GM12878 (cell line): ENCODE measurements around the gene OPCML. TPM values are rescaled to one million over a fixed set of nuclear protein-coding genes. Genes with fewer than 3 reads are reported as not detected.

Experiments used
- ATAC-seq: fragments of 200-7000 bp; cut with Tn5 transposase; 3 replicates; pipeline ENCODE4 v1.9.1; 2020; ENCODE audit warnings: mild to moderate bottlenecking, moderate library complexity
- BruUV-seq: library from RNA; stranded (reverse); fragments of 400-500 nt; replicated peaks from 2 replicates; lab custom pipeline; 2021; lab: Mats Ljungman, UMichigan
- CTCF ChIA-PET: fragments of 300-600 bp; sonication (Branson Sonifier 250); formaldehyde crosslinking; extraction: SDS; loops from one replicate; lab custom pipeline; 2021; ENCODE audit warnings: inconsistent platforms; lab: Yijun Ruan, JAX
- POLR2A ChIA-PET: fragments of 350-600 bp; formaldehyde crosslinking; extraction: SDS; loops from one replicate; lab custom pipeline; 2021; ENCODE audit warnings: inconsistent platforms; lab: Charles Lee
- RAD21 ChIA-PET: fragments of 300-600 bp; sonication (Branson Sonifier 250); formaldehyde crosslinking; loops from one replicate; lab custom pipeline; 2023; ENCODE audit warnings: antibody characterized with exemption; ENCODE audit not compliant: unreplicated experiment; lab: Charles Lee
- SMC1A ChIA-PET: fragments of 300-600 bp; sonication (Branson Sonifier 250); formaldehyde crosslinking; loops from one replicate; lab custom pipeline; 2023; ENCODE audit not compliant: unreplicated experiment, uncharacterized antibody; lab: Charles Lee
- DNase-seq: peaks from one replicate; pipeline ENCODE4 v3.0.0-alpha.2; 2011; ENCODE audit warnings: low read depth, low spot score
- FAIRE-seq: peaks from 3 replicates; lab custom pipeline; 2011; peaks lifted over from hg19 to GRCh38; lab: Jason Lieb, UNC
- H2AFZ ChIP-seq: 2 replicates; pipeline ENCODE4 v1.6.0; 2011; ENCODE audit warnings: low read depth, low read length, control low read depth; ENCODE audit not compliant: control insufficient read depth
- H3K27ac ChIP-seq: 2 replicates; pipeline ENCODE4 v1.5.1; 2011; ENCODE audit warnings: control low read depth; ENCODE audit not compliant: control insufficient read depth, insufficient read depth
- H3K27me3 ChIP-seq, 2 experiments: replicated peaks in 1 of 2; 2 replicates each; pipeline versions ENCODE4 v1.6.0 to v1.6.1; 2011; ENCODE audit warnings: low read length in 1 of 2; ENCODE audit not compliant: control insufficient read depth in 2 of 2, insufficient read depth in 2 of 2
- H3K36me3 ChIP-seq, 2 experiments: 2 replicates each; pipeline ENCODE4 v1.5.1; 2011; ENCODE audit warnings: low read length in 1 of 2; ENCODE audit not compliant: control insufficient read depth in 2 of 2, insufficient read depth in 2 of 2
- H3K4me1 ChIP-seq: 2 replicates; pipeline ENCODE4 v1.6.1; 2011; ENCODE audit warnings: mild to moderate bottlenecking, low read length, moderate library complexity, mixed read lengths; ENCODE audit not compliant: control insufficient read depth, insufficient read depth
- H3K4me2 ChIP-seq: 2 replicates; pipeline ENCODE4 v1.6.0; 2011; ENCODE audit warnings: control low read depth; ENCODE audit not compliant: control insufficient read depth, insufficient read depth
- H3K4me3 ChIP-seq: fragments of 200-600 bp; sonication (generic); 2 replicates; pipeline ENCODE4 v1.5.1; 2016
- H3K79me2 ChIP-seq: 2 replicates; pipeline ENCODE4 v1.6.0; 2011; ENCODE audit warnings: low read length; ENCODE audit not compliant: control insufficient read depth, insufficient read depth
- H3K9ac ChIP-seq: 2 replicates; pipeline ENCODE4 v1.8.0; 2011; ENCODE audit warnings: low read length, control low read depth, mixed read lengths; ENCODE audit not compliant: control insufficient read depth, insufficient read depth
- H3K9me3 ChIP-seq: replicated peaks from 3 replicates; pipeline ENCODE4 v1.5.1; 2011; ENCODE audit warnings: mild to moderate bottlenecking, low read length; ENCODE audit not compliant: control insufficient read depth, insufficient read depth
- H4K20me1 ChIP-seq: 2 replicates; pipeline ENCODE4 v1.6.0; 2011; ENCODE audit not compliant: control insufficient read depth, insufficient read depth
- CREB1 ChIP-seq: IDR thresholded peaks from 2 replicates; pipeline ENCODE4 v1.6.1; 2012; ENCODE audit warnings: low read depth, mild to moderate bottlenecking, inconsistent platforms
- MEF2A ChIP-seq: IDR thresholded peaks from 2 replicates; pipeline ENCODE4 v1.6.1; 2011; ENCODE audit warnings: low read depth, mild to moderate bottlenecking, low read length, moderate library complexity; ENCODE audit not compliant: insufficient read depth
- POLR2AphosphoS2 ChIP-seq: IDR thresholded peaks from 2 replicates; pipeline ENCODE4 v1.6.1; 2011; ENCODE audit warnings: low read depth, mild to moderate bottlenecking, low read length, improper control_type of control experiment, moderate library complexity
- RAD51 ChIP-seq: fragments of 450-650 bp; IDR thresholded peaks from 2 replicates; pipeline ENCODE4 v1.6.1; 2016; ENCODE audit warnings: moderate library complexity, mild to moderate bottlenecking, inconsistent platforms
- RCOR1 ChIP-seq: conservative IDR thresholded peaks from 2 replicates; pipeline ENCODE4 v1.6.1; 2012; ENCODE audit warnings: low read depth, low read length, improper control_type of control experiment
- RFX5 ChIP-seq: IDR thresholded peaks from 2 replicates; pipeline ENCODE4 v1.6.1; 2011; ENCODE audit warnings: low read depth, low read length, improper control_type of control experiment
- SIN3A ChIP-seq: IDR thresholded peaks from 2 replicates; pipeline ENCODE4 v1.6.1; 2012; ENCODE audit warnings: low read depth, low read length, improper control_type of control experiment
- YBX1 ChIP-seq: fragments of 450-650 bp; IDR thresholded peaks from 2 replicates; pipeline ENCODE4 v1.6.1; 2016; ENCODE audit warnings: antibody characterized with exemption
- WGBS: methylation state at CpG from one replicate; pipeline ENCODE4 v1.1.6; 2016; ENCODE audit warnings: low lambda C conversion rate; ENCODE audit not compliant: insufficient replicate concordance, insufficient coverage; ENCODE audit errors: missing lambda C conversion rate; 5-methylcytosine and 5-hydroxymethylcytosine counted together
- in situ Hi-C: fragments of 300-500 bp; cut with MboI; formaldehyde crosslinking; loops from 9 replicates; pipeline ENCODE4 v1.14.3; 2018; ENCODE audit warnings: mixed read lengths
- intact Hi-C: fragments of 100-400 bp; cut with micrococcal nuclease; formaldehyde crosslinking; loops from one replicate; pipeline ENCODE4 v1.14.2; 2022; ENCODE audit not compliant: unreplicated experiment
- polyA plus RNA-seq, 11 experiments: library from polyadenylated mRNA; depleted of rRNA in 4 of 11; unstranded in 6 of 11; stranded (reverse) in 5 of 11; fragments of >200 nt; fragmentation: Nextera tagmentation in 4 of 11; fragmentation: Illumina TruSeq in 1 of 11; extraction: Ambion mirVana in 4 of 11; extraction: Trizol in 1 of 11; gene quantifications; 1 replicate in 1 of 11; 2 replicates in 10 of 11; pipeline versions ENCODE4 v1.2.1 to v1.2.3, GENCODE V29; 2011 to 2016; ENCODE audit warnings: inconsistent platforms in 2 of 11, missing spikeins in 2 of 11, low read depth in 1 of 11
- total RNA-seq, 4 experiments: library from RNA; depleted of rRNA in 3 of 4; stranded (reverse); fragments of >200 nt in 3 of 4; fragmentation: Illumina TruSeq in 1 of 4; extraction: Trizol in 1 of 4; gene quantifications; 2 replicates each; pipeline versions ENCODE4 v1.2.1 to v1.2.3, GENCODE V29; 2013 to 2021
- TF ChIP-seq, protein P1 (sequence below): fragments of 450-650 bp; IDR thresholded peaks from 2 replicates; pipeline ENCODE4 v1.6.1; 2018; ENCODE audit warnings: borderline replicate concordance, mild to moderate bottlenecking; ENCODE audit not compliant: partially characterized antibody
- TF ChIP-seq, protein P2 (sequence below): fragments of 450-650 bp; IDR thresholded peaks from 2 replicates; pipeline ENCODE4 v1.6.1; 2016; ENCODE audit warnings: mild to moderate bottlenecking
- TF ChIP-seq, protein P3 (sequence below): fragments of 450-650 bp; IDR thresholded peaks from 2 replicates; pipeline ENCODE4 v1.6.1; 2016; ENCODE audit warnings: mild to moderate bottlenecking, moderate library complexity, borderline replicate concordance
- TF ChIP-seq, protein P4 (sequence below): fragments of 450-650 bp; IDR thresholded peaks from 2 replicates; pipeline ENCODE4 v1.6.1; 2017; ENCODE audit warnings: mild to moderate bottlenecking, moderate library complexity

OPCML gene
- total and polyA plus RNA-seq, 10 of the 15 experiments (the other 5 are each of a cell fraction or from before 2014, with no cell fraction given), result 0.84 TPM; not detected in 9

DNA sequence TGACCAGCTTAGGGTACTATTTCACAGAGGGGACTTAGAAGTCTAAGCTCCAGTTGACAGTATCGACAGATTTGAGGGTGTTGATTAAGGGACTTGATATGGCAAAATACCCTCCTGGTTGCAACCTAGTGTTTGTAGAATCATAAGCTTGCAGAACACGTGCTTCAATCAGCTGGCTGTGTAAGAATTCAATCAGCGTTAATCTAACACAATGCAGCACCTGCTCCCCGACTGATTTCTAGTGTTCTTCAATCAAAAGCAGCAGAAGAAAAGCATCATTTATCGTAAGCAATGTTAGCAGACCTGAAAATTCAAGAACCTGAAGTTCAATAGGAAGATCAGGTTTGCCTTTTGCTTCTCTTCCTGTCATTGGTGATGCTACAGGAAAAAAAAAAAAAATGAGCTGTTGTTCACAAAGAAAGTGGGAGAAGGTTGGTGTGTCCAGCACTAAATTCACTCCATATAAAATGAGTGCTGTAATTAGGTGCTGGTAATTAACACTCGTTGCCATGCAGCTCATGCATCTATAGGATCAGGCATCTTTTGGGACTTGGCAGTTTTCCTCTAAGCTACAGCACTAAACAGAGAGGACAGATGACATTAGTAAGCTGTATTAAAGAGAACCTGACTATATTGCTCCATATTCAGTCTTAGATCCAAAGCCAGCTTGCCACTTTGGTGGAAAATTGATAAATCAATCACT lies 840.3 kb downstream of the OPCML start:
- Histone ChIP-seq H3K4me2 (no peak overlapping the region), H3K9ac (no peak overlapping the region), H3K27me3 (no peaks in the 10 kb centered on the region), H3K4me1 (no peaks in the 10 kb centered on the region), H3K4me3 (no peak overlapping the region), H2AFZ (no peak overlapping the region), H3K27ac (no peak overlapping the region), H3K36me3 (no peaks in the 10 kb centered on the region), H3K79me2 (no peaks in the 10 kb centered on the region), H4K20me1 (no peaks in the 10 kb centered on the region), H3K9me3 (no peaks in the 10 kb centered on the region)
- 17% methylated on average over 6 of the region's 6 CpGs for WGBS
- SMC1A ChIA-PET, result no interaction called here
- CTCF ChIA-PET, result no interaction called here
- FAIRE-seq, result no peak
- DNase-seq, result no peak
- intact Hi-C loops (no loop called here), in situ Hi-C loops (no loop called here)
- POLR2A ChIA-PET, result no interaction called here
- no TSS peak for BruUV-seq
- RAD21 ChIA-PET, result no interaction called here
- no peak for ATAC-seq
- TF ChIP-seq YBX1 (no peak), MEF2A (no peak), POLR2AphosphoS2 (no peak), RCOR1 (no peak), RAD51 (no peak), SIN3A (no peak), CREB1 (no peak), RFX5 (no peak)
- TF ChIP-seq, protein P1, sequence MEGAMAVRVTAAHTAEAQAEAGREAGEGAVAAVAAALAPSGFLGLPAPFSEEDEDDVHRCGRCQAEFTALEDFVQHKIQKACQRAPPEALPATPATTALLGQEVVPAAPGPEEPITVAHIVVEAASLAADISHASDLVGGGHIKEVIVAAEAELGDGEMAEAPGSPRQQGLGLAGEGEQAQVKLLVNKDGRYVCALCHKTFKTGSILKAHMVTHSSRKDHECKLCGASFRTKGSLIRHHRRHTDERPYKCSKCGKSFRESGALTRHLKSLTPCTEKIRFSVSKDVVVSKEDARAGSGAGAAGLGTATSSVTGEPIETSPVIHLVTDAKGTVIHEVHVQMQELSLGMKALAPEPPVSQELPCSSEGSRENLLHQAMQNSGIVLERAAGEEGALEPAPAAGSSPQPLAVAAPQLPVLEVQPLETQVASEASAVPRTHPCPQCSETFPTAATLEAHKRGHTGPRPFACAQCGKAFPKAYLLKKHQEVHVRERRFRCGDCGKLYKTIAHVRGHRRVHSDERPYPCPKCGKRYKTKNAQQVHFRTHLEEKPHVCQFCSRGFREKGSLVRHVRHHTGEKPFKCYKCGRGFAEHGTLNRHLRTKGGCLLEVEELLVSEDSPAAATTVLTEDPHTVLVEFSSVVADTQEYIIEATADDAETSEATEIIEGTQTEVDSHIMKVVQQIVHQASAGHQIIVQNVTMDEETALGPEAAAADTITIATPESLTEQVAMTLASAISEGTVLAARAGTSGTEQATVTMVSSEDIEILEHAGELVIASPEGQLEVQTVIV, result no peak
- TF ChIP-seq, protein P2, sequence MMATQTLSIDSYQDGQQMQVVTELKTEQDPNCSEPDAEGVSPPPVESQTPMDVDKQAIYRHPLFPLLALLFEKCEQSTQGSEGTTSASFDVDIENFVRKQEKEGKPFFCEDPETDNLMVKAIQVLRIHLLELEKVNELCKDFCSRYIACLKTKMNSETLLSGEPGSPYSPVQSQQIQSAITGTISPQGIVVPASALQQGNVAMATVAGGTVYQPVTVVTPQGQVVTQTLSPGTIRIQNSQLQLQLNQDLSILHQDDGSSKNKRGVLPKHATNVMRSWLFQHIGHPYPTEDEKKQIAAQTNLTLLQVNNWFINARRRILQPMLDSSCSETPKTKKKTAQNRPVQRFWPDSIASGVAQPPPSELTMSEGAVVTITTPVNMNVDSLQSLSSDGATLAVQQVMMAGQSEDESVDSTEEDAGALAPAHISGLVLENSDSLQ, result no peak
- TF ChIP-seq, protein P3, sequence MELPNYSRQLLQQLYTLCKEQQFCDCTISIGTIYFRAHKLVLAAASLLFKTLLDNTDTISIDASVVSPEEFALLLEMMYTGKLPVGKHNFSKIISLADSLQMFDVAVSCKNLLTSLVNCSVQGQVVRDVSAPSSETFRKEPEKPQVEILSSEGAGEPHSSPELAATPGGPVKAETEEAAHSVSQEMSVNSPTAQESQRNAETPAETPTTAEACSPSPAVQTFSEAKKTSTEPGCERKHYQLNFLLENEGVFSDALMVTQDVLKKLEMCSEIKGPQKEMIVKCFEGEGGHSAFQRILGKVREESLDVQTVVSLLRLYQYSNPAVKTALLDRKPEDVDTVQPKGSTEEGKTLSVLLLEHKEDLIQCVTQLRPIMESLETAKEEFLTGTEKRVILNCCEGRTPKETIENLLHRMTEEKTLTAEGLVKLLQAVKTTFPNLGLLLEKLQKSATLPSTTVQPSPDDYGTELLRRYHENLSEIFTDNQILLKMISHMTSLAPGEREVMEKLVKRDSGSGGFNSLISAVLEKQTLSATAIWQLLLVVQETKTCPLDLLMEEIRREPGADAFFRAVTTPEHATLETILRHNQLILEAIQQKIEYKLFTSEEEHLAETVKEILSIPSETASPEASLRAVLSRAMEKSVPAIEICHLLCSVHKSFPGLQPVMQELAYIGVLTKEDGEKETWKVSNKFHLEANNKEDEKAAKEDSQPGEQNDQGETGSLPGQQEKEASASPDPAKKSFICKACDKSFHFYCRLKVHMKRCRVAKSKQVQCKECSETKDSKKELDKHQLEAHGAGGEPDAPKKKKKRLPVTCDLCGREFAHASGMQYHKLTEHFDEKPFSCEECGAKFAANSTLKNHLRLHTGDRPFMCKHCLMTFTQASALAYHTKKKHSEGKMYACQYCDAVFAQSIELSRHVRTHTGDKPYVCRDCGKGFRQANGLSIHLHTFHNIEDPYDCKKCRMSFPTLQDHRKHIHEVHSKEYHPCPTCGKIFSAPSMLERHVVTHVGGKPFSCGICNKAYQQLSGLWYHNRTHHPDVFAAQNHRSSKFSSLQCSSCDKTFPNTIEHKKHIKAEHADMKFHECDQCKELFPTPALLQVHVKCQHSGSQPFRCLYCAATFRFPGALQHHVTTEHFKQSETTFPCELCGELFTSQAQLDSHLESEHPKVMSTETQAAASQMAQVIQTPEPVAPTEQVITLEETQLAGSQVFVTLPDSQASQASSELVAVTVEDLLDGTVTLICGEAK, result no peak
- TF ChIP-seq, protein P4, sequence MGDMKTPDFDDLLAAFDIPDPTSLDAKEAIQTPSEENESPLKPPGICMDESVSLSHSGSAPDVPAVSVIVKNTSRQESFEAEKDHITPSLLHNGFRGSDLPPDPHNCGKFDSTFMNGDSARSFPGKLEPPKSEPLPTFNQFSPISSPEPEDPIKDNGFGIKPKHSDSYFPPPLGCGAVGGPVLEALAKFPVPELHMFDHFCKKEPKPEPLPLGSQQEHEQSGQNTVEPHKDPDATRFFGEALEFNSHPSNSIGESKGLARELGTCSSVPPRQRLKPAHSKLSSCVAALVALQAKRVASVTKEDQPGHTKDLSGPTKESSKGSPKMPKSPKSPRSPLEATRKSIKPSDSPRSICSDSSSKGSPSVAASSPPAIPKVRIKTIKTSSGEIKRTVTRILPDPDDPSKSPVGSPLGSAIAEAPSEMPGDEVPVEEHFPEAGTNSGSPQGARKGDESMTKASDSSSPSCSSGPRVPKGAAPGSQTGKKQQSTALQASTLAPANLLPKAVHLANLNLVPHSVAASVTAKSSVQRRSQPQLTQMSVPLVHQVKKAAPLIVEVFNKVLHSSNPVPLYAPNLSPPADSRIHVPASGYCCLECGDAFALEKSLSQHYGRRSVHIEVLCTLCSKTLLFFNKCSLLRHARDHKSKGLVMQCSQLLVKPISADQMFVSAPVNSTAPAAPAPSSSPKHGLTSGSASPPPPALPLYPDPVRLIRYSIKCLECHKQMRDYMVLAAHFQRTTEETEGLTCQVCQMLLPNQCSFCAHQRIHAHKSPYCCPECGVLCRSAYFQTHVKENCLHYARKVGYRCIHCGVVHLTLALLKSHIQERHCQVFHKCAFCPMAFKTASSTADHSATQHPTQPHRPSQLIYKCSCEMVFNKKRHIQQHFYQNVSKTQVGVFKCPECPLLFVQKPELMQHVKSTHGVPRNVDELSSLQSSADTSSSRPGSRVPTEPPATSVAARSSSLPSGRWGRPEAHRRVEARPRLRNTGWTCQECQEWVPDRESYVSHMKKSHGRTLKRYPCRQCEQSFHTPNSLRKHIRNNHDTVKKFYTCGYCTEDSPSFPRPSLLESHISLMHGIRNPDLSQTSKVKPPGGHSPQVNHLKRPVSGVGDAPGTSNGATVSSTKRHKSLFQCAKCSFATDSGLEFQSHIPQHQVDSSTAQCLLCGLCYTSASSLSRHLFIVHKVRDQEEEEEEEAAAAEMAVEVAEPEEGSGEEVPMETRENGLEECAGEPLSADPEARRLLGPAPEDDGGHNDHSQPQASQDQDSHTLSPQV, result no peak
